ENCODE measurements around the gene STX8.
A peak's percentile ranks its signal among the peaks of the same experiment; 100 is the strongest.
"Not testable (repeated sequence)": the region's sequence is repeated elsewhere in the genome, so short reads cannot be mapped to it uniquely, and the experiment has no call there.

STX8 gene, protein sequence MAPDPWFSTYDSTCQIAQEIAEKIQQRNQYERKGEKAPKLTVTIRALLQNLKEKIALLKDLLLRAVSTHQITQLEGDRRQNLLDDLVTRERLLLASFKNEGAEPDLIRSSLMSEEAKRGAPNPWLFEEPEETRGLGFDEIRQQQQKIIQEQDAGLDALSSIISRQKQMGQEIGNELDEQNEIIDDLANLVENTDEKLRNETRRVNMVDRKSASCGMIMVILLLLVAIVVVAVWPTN

DNA sequence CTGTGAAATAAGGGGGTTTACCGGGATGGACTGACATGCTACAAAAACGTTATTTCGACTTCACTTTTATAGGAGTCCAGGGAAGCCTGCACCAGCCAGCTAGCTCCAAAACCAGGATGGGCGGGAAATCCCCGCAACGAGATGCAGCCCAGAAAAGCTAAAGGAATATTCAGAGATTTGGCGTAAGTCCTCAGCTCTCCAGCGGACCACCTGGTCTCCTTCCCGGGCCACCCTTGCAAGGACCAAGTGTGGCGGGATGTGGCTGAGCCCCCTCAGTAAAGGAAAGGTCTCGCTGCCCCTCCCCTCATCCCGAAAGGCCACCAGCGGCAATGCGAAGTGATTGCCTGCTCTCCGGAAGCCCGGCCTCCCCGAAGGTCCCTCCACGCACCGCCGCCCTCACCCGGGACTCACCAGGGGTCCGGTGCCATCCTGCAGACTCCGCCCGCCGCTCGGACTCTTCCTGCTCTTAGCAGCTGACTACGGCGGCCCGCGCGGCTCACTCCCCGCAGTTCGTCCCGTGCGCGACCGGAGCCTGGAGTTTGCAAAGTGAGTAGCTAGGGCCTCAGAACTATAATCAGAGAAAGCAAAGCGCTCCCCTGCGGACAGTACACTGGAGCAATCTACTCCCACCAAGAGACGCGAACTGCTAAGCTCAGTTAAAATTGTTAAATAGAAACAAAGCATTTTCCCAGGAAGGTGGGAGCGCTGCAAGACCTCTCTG, at the start of gene STX8:
STX8 (minus strand) TSS at position 440 of the 721 bp plus-strand sequence; CDS start at position 428, 12 bp downstream.
- DNase-seq (ENCODE audit: low read depth in 2 of 3, low spot score in 1 of 3): peak; percentile 70 to 84 (median 75)

DNA sequence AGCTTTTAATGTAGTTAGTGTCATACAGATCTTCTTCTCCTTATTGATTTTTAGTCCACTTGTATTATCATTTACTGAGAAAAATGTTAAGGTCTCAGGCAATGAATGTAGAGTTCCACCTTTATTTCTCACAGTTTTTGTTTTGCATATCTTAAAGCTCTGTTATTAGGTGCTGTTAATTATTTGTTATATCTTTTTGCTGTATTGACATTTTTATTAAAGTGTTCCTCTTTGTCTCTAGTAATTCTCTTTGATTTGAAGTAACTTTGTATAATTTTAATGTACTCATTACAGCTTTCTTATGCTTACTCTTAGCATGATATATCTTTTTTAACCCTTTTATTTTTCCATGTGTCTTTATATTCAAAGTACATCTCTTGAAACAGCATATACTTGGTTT, 47.3 kb upstream of the STX8 start:
- DNase-seq (ENCODE audit: low read depth in 2 of 3, low spot score in 1 of 3): no peak

DNA sequence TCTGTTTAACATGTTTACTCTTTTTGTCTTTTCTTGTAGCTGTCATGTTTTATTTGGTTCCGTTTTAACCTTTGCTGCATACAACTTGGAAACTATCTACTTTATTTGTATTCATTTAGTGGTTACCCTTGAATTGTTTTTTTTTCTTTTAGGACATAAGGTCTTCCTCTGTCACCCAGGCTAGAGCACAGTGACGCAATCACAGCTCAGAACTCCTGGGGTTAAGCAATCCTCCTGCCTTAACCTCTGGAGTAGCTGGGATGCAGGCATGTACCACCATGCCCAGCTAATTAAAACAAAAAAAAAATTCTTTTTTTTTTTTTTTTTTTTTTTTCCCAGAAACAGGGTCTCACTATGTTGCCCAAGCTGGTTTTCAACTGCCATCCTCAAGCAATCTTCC, 39.9 kb upstream of the STX8 start:
- DNase-seq (ENCODE audit: low read depth in 2 of 3, low spot score in 1 of 3): no peak

DNA sequence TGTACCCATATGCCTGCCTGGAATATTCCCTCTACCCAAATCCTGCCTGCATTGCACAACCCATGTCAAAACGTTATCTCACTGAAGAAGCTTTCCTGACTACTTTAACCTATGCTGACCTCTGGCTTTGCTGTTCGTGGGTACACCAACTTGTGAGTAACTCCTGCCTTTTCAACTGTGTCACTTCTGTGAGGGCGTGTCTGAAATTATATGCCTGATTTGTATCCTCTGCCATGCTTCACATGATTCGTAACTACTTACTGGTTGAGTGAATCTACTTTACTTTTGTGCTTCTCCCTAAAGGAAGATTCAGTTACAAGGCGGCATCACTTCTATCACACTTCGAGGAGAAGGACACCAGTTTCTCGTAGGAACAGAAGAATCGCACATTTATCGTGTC, 36.4 kb upstream of the STX8 start:
- DNase-seq (ENCODE audit: low read depth in 2 of 3, low spot score in 1 of 3): no peak

DNA sequence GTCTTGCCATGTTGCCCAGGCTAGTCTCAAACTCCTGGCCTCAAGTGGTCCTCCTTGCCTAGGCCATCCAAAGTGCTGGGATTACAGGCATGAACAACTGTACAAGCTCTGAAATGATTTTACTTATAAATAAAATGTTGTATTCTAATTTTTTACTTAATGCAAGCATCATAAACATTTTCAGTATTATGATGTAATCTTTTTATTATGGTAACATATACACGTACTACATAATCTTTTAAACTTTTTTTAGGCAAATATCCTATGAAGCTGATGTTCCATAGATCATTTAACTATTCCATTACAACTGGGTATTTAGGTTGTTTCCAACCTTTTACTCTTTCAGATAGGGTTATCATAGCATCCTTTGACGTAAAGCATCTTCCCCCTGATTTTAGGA, 35.9 kb upstream of the STX8 start:
- DNase-seq (ENCODE audit: low read depth in 2 of 3, low spot score in 1 of 3): no peak

DNA sequence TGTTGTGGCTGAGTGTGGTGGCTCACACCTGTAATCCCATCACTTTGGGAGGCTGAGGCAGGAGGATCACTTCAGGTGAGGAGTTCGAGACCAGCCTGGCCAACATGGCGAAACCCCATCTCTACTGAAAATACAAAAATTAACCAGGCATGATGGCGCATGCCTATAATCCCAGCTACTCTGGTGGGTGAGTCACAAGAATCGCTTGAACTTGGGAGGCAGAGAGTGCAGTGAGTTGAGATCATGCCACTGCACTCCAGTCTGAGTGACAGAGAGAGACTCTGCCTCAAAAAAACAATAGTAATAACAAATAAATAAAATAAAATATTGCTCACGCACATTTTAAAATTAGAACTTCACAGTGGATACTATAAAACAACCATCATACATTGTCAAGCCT, 31.4 kb upstream of the STX8 start:
- not testable (repeated sequence) for DNase-seq (ENCODE audit: low read depth in 2 of 3, low spot score in 1 of 3)

DNA sequence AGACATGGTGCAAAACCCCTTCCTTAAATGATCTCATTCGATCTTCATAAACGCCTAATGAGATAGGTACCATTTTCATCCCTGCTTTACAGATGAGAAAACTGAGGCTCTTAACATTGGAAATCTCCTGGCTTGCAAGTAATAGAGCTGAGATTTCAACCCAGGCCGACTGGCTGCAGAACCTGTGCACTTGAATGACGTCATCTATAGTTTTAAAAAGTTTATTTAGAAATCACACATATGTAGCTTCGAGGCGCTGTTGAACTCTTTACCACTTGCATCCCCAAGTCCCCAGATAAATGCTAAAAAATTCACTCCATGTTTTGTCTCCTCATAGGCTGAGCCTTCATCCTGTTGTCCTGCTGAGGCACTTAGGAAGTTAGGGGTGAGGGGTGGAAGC, 30.8 kb upstream of the STX8 start:
- DNase-seq (ENCODE audit: low read depth in 2 of 3, low spot score in 1 of 3): no peak

DNA sequence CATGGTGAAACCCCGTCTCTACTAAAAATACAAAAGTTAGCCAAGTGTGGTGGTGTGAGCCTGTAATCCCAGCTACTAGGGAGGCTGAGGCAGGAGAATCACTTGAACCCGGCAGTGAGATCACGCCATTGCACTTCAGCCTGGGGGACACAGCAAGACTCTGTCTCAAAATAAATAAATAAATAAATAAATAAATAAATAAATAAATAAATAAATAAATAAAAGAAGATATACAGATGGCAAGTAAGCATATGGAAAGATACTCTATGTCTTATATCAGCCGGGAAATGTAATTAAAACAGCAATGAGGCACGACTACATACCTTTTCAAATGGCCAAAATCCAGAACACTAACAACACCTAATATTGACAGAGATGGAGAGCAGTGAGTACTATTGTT, 29.0 kb upstream of the STX8 start:
- not testable (repeated sequence) for DNase-seq (ENCODE audit: low read depth in 2 of 3, low spot score in 1 of 3)

DNA sequence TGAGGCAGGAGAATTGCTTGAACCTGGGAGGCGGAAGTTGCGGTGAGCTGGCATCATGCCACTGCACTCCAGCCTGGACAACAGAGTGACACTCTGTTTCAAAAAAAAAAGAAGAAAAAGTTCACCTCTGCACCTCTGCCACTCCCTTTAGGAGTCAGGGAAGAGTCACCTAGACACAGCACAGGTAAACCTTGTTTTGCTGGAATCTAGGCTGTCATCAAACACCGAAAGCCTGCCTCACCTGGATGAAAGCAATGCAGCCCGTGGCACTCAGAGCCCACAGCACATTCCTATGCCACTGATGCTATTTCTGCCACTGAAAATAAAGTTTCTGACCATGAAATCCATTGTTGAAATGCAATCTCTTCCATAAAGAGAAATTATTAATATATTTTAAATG, 23.0 kb upstream of the STX8 start:
- DNase-seq (ENCODE audit: low read depth in 2 of 3, low spot score in 1 of 3): no peak

DNA sequence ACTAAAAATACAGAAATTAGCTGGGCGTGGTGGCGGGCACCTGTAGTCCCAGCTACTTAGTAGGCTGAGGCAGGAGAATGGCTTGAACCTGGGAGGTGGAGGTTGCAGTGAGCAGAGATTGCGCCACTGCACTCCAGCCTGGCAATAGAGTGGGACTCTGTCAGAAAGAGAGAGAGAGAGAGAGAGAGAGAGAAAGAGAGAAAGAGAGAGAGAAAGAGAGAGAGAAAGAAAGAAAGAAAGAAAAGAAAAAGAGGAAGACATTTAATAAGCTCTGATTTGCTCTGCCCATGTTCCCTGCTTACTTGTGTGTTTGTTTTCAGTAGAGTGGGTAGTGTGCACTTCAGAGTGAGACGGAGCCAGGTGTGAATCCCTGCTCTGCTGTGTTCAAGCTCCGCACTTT, 22.0 kb upstream of the STX8 start:
- DNase-seq (ENCODE audit: low read depth in 2 of 3, low spot score in 1 of 3): not testable (repeated sequence)

DNA sequence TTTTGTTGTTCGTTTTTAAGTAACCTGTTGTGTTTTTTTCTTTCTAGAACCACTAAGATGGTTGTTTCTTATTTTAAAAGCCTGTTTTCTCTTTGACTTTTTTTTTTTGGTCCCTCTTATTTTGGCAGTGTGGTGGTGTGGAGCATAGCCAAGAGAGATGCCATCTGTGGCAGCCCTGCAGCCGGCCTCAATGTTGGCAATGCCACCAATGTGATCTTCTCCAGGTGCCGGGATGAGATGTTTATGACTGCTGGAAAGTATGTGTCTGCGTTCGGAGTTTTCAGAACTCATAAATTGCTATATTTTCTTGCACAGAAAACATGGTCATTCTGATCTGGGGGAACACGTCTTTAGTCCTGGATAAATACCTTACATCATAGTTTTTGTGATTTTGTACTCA, 18.4 kb upstream of the STX8 start:
- DNase-seq (ENCODE audit: low read depth in 2 of 3, low spot score in 1 of 3): no peak

DNA sequence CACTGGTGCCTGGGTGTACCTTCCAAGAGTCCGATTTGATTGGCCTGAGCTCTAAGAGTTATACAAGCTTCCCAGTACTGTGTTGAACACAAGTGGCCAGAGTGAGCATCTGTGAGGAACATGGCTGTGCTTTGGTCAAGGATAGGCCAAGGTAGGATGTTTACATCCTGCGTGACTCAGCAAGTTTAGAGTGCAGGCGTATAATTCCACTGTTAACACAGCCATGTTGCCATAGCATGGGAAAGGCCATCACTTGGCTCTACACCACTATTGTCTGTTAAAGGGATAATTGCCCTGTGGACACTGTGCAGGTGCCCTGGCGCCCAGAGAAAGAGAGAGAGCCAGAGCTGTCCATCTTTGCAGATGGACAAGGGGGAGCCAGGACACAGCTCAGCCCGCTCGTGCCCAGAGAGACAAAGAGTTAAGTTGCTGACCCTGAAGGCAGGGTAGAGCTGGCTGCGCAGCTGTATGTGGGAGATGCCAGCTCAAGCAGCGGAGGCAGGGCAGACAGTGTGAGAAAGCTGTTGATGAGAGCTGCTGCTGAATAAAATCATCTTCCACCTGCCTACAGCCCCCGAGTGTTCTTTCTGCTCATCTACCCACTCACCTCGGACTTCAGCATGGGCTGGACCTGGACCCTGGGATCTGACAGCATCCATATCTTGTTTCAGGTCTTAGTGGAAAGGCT, 12.5 kb upstream of the STX8 start:
- no peak for DNase-seq (ENCODE audit: low read depth in 2 of 3, low spot score in 1 of 3)

DNA sequence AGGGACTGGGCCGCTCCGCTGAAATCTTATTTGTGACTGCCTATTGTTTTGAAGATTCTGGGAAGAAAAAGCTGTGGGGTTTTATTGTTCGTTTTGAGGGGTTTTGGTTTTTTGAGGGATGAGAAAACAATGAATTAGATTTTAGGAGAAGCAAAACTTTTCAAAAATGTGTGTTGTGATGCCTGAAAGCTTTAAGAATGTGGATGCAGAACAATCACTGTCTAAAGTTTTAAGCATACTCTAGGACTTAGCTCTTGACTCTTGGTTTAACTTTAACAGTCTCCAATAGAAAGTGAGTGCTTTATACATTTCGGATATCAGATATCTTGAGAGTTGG, 1.7 kb upstream of the STX8 start:
- no peak for DNase-seq (ENCODE audit: low read depth in 2 of 3, low spot score in 1 of 3)

DNA sequence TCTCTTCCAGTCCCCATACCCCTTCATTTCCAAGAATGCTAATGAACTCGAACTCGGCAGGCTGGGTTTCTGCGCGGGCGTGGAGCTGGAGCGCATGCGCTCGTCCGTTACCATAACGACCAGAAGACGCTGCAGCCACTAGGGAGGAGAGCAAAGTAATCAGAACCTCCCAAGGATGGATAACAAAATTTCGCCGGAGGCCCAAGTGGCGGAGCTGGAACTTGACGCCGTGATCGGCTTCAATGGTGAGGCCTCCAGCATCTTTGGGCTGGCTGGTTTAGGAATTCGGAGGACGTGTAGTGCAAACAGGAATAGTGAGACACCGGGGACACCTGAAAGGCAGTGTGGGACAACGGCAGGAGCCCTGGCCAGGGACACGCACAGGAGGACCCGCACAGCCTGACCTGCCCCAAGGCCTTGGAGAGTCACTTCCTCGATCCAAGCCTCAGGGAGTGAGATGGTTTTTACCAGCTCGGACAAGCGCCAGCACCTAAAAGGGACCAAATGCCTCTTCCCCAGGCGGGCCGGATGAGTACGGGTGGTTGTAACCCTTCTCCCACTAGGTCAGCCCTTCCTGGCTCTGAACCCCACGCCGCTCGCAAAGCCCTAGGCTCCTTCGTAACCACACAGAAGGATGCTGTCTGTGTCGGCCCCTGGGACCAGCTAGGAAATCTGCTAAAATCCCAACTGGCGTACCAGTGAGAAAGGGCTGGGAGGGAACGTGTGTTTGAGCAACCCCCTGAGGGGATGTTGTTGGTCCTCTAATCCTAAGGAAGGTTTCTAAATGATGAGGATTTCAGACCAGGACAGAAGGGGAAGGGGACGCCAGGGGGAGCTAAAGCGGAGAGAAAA, 1.1 kb upstream of the STX8 start, which contains the start of gene CFAP52:
CFAP52 (plus strand) TSS at position 122 of the 852 bp plus-strand sequence; CDS start at position 176, 54 bp downstream.
- peak; percentile 62 to 76 (median 72) for DNase-seq (ENCODE audit: low read depth in 2 of 3, low spot score in 1 of 3)

DNA sequence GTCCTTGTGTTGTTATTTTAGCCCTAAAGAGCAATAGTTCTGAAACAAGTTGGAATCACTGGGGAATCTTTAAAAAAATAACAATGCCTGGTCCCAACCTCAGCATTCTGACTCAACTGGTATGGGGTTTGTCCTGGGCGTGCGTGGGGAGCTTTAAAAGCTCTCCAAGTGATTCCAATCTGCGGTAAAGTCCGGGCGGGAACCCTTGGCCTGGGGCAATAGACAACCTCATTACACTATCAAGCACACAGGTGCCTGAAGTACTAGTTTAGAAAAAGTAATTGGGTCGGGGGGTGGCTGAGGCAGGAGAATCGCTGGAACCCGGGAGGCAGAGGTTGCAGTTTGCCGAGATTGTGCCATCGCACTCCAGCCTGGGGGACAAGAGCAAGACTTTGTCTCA, 4.4 kb downstream of the STX8 start:
- no peak for DNase-seq (ENCODE audit: low read depth in 2 of 3, low spot score in 1 of 3)

DNA sequence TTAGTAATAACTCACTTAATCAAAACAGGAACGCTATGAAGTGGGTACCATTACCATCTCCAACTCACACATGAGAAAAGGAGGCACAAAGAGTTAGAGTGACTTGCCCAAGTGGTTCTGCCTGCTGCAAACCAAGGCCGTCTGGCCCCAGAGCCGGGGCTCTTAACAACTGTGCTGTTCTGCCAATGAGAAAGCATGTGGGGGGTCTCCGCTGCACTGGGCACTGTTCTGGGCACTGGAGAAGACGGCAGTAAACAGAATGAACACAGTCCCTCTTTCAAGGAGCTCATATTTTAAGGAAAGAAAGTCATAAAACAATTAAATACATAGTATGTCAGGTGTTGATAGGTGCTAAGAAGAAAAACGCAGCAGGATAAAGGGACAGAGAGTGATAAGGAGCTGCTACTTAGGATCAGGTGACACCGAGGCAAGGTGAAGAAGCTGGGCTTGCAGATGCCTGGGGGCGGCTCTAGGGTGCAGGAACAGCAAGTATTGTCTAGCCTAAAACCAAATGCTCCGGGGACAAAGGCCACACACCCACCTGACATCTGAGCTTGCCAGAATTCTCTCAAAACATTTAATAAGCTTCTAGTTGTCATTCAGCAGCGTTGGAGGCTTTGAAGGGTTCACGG, 6.5 kb downstream of the STX8 start:
- DNase-seq (ENCODE audit: low read depth in 2 of 3, low spot score in 1 of 3): no peak

DNA sequence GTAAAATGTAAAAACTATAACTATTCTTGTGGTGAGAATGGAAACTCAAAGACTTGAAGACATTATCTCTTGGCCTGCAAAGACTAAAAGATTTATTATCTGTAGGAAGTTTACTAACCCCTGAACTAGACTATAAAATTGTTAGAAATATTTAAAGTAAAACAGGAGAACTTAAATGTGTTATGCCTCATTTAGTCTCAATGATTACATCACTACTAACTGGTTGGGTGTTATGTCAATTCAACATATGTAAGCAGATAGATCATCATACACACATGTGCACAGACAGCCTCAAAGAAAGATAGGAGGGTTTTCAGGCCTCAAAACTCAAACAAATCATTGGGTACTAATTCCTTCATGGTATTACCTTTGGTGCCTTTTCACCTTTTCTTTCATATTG, 7.6 kb downstream of the STX8 start:
- DNase-seq (ENCODE audit: low read depth in 2 of 3, low spot score in 1 of 3): no peak

DNA sequence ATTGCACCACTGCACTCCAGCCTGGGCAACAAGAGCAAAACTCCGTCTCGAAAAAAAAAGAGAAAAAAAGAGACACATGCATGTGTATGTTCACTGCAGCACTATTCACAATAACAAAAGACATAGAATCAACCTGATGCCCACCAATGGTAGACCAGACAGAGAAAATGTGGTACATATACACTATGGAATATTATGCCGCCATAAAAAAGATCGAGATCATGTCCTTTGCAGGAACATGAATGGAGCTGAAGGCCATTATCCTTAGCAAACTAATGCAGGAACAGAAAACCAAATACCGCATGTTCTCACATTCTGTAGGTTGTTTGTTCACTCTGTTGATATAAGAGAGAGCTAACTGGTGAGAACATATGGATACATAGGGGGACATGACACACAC, 8.9 kb downstream of the STX8 start:
- not testable (repeated sequence) for DNase-seq (ENCODE audit: low read depth in 2 of 3, low spot score in 1 of 3)

DNA sequence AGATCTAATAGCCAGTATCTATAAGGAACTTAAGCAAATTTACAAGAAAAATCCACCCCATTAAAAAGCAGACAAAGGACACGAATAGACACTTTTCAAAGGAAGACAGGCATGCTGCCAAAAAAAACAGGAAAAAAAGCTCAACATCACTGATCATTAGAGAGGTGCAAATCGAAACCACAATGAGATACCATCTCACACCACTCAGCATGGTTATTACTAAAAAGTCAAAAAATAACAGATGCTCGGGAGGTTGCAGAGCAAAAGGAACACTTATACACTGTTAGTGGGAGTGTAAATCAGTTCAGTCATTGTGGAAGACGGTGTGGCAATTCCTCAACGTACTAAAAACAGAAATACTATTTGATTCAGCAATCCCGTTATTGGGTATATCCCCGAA, 9.6 kb downstream of the STX8 start:
- DNase-seq (ENCODE audit: low read depth in 2 of 3, low spot score in 1 of 3): no peak

DNA sequence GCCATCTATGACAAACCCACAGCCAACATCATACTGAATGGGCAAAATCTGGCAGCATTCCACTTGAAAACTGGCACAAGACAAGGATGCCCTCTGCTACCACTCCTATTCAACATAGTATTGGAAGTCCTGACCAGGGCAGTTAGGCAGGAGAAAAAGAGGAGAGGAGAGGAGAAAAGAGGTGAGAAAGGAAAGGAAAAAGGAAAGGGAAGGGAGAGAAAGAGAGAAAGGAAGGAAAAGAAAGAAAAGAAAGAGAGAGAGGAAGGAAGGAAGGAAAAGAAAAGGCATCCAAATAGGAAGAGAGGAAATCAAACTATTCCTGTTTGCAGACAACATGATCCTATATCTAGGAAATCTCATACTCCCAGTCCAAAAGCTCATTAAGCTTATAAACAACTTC, 11.5 kb downstream of the STX8 start:
- no peak for DNase-seq (ENCODE audit: low read depth in 2 of 3, low spot score in 1 of 3)

DNA sequence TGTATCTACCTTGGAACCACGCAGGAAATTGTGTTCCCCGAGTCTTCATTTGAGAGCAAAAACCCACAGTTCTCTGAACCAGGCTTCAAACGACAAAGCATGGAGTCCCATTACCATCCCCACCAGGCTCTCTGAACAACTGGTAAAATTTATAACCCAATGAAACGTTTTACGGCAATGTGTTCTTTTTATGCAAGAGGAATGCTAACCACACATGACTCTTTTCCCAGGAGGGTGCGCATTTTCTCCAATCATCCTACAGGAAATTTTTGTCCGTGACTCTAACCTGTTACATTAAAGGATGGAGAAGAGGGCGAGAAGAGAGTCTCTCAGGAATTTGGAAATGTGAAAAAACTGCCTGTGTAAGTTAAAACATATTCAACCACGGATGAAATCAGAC, 17.8 kb downstream of the STX8 start:
- no peak for DNase-seq (ENCODE audit: low read depth in 2 of 3, low spot score in 1 of 3)
